ENCODE results near the gene PGAP3.
A peak's percentile ranks its signal among the peaks of the same experiment; 100 is the strongest.
"Not testable (repeated sequence)": the region's sequence is repeated elsewhere in the genome, so short reads cannot be mapped to it uniquely, and the experiment has no call there.

The PGAP3 gene, protein sequence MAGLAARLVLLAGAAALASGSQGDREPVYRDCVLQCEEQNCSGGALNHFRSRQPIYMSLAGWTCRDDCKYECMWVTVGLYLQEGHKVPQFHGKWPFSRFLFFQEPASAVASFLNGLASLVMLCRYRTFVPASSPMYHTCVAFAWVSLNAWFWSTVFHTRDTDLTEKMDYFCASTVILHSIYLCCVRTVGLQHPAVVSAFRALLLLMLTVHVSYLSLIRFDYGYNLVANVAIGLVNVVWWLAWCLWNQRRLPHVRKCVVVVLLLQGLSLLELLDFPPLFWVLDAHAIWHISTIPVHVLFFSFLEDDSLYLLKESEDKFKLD

GRCh38 chr17:39687546-39688474 lies at the start of gene PGAP3:
Gene PGAP3 (minus strand): TSS chr17:39688057. CDS start chr17:39688014, 43 bp downstream.
- DNase-seq: peak; percentile 96

DNA sequence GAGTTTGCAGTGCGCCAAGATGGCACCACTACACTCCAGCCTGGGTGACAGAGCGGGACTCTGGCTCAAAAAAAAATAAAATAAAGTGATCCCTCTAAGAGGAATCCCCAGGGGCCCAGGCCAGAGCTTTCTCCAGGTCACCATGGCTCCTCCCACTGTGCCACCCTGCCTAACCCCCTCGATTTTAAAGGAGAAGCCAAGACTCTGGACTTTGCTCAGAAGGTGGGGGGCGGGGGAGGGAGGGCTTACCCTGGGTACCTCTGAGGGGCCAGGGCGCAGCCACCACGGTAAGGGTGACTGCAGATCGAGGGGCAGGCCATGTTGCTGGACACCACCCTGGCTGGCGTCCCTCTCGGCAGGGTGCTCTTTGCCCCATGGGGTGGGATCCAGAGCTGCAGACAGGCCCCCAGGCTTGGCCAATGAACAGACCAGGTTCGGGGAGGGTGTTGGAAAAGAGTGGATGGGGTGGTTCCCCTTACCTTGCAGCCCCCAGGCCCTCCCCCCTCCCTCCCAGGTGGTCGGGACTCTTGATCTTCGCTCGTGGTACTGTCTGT lies 49.4 kb upstream of the PGAP3 start:
- no peak for DNase-seq

DNA sequence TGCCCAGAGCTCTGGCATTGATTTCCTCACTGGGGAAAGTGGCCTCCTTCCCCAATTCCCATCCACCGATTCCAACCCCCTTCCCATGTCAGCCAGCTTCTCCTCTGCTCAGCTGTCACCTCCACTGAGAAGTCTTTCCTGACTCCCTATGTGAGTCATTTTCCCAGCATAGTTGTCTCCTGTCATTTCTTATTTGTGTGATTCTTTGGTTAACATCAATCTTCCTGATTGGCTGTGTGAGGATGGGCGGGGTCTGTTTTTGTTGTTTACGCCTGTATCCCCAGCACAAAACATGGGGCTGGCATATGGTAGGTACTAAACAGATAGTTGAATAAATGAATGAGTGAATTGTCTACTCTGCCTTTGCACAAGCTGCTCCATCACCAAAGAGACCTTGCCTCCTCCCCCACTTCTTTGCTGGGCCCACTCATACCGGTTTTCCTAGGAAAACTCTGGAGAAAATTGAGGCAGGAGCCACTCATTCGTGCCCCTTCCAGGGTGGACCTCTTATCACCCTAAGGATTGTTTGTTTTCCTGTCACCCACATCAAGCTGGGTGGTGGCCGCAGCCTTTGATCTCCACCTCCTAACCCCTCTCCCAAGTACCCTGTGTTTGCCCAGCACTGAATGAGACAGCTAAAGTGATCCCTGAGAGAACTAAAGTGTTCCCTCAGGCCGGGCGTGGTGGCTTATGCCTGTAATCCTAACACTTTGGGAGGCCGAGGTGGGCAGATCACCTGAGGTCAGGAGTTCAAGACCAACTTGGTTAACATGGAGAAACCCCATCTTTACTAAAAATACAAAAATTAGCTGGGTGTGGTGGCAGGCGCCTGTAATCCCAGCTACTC lies 48.7 kb upstream of the PGAP3 start:
- DNase-seq: no peak

DNA sequence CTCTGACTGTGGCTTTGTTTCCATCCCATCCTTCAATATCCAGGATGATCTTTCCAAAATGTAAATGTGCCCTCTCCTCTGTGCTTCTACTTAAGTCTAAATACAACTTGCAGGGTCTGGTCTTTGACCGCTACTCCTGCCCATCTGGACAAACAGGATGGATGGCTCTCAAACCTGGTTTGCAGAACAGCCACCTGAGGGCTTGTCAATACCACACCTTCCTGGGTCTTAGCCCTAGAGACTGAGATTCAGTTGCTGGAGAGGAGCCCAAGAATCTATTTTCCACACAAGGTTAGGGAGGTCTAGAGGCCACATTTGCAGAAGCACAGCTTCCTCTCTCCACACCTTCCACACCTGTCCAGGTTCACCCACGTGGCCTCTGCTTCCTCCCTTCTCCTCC lies 48.0 kb upstream of the PGAP3 start:
- no peak for DNase-seq

DNA sequence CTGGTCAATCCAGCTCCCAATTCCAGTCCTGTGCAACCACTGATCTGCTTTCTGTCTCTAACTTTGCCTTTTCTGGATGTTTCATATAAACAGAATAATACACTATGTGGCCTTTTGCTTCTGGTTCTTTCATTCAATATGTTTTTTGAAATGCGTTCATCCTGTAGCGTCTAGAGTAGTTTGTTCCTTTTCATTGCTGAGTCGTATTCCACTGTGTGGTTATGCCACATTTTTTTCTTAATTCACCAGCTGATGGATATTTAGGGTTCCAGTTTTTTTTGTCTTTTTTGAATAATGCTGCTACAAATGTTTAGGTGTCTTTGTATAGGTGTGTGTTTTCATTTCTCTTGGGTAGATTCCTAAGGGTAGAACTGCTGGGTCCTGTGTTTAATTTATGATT lies 44.7 kb upstream of the PGAP3 start:
- DNase-seq: no peak

GRCh38 chr17:39730095-39730921 lies 42.5 kb upstream of the PGAP3 start, which contains the start of gene MIEN1:
Gene MIEN1 (minus strand): TSS chr17:39730532. CDS start chr17:39730495, 37 bp downstream.
- peak; percentile 96 for DNase-seq

- DNase-seq: peak; percentile 21
These were observed 41.5 kb upstream of the PGAP3 start for GRCh38 chr17:39729280-39729851.

DNA sequence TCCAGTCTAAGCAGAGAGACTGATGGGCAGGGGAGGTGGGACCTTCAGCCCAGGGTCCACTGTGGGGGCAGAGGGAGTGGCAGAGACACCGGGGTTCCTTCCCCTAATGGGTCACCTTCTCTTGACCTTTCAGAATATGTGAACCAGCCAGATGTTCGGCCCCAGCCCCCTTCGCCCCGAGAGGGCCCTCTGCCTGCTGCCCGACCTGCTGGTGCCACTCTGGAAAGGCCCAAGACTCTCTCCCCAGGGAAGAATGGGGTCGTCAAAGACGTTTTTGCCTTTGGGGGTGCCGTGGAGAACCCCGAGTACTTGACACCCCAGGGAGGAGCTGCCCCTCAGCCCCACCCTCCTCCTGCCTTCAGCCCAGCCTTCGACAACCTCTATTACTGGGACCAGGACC lies 39.7 kb upstream of the PGAP3 start:
- no peak for DNase-seq

DNA sequence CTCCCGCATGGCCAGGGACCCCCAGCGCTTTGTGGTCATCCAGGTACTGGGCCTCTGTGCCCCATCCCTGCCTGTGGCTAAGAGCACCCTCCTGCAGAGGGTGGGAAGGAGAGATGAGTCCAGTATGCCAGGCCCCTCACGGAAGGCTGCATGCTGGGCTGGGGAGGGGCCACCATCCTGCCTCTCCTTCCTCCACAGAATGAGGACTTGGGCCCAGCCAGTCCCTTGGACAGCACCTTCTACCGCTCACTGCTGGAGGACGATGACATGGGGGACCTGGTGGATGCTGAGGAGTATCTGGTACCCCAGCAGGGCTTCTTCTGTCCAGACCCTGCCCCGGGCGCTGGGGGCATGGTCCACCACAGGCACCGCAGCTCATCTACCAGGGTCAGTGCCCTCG lies 38.8 kb upstream of the PGAP3 start:
- DNase-seq: no peak

DNA sequence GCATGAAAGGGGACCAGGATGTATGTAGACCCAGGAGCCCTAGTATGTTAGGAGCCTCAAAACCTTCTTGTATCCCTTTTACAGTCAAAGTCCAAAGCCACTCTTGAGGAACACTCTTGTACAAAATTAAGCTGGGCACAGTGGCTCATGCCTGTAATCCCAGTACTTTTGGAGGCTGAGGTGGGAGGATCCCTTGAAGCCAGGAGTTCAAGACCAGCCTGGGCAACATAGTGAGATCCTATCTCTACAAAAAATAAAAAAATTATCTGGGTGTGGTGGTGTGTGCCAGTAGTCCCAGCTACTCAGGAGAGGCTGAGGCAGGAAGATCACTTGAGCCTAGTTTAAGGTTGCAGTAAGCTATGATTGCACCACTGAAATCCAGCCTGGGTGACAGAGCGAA lies 38.1 kb upstream of the PGAP3 start:
- not testable (repeated sequence) for DNase-seq

DNA sequence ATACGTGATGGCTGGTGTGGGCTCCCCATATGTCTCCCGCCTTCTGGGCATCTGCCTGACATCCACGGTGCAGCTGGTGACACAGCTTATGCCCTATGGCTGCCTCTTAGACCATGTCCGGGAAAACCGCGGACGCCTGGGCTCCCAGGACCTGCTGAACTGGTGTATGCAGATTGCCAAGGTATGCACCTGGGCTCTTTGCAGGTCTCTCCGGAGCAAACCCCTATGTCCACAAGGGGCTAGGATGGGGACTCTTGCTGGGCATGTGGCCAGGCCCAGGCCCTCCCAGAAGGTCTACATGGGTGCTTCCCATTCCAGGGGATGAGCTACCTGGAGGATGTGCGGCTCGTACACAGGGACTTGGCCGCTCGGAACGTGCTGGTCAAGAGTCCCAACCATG lies 36.9 kb upstream of the PGAP3 start:
- no peak for DNase-seq

- no peak for DNase-seq
These were observed 35.4 kb upstream of the PGAP3 start for GRCh38 chr17:39722965-39723848.

DNA sequence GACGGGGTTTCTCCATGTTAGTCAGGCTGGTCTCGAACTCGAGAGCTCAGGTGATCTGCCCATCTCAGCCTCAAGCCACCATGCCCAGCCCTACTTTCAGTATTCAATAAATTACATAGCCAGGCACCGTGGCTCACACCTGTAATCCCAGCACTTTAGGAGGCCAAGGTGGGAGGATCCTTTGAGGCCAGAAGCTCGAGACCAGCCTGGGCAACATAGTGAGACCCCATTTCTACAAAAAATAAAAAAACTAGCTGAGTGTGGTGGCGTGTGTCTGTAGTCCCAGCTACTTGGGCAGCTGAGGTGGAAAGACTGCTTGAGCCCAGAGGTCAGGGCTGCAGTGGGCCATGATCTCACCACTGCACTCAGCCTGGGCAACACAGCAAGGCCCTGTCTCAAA lies 34.2 kb upstream of the PGAP3 start:
- DNase-seq: no peak

GRCh38 chr17:39719563-39720355 lies 31.9 kb upstream of the PGAP3 start:
- DNase-seq: no peak

DNA sequence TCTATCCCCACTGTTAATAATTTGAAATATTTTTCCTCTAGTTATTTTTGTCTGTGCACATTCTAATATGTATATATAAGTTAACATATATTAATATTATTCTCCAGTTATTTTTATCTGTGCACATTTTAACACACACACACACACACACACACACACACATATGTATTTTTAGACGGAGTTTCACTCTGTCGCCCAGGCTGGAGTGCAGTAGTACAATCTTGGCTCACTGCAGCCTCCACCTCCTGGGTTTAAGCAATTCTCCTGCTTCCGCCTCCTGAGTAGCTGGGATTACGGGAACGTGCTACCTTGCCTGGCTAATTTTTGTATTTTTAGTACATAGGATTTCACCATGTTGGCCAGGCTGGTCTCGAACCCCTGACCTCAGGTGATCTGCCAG lies 29.8 kb upstream of the PGAP3 start:
- DNase-seq: no peak

DNA sequence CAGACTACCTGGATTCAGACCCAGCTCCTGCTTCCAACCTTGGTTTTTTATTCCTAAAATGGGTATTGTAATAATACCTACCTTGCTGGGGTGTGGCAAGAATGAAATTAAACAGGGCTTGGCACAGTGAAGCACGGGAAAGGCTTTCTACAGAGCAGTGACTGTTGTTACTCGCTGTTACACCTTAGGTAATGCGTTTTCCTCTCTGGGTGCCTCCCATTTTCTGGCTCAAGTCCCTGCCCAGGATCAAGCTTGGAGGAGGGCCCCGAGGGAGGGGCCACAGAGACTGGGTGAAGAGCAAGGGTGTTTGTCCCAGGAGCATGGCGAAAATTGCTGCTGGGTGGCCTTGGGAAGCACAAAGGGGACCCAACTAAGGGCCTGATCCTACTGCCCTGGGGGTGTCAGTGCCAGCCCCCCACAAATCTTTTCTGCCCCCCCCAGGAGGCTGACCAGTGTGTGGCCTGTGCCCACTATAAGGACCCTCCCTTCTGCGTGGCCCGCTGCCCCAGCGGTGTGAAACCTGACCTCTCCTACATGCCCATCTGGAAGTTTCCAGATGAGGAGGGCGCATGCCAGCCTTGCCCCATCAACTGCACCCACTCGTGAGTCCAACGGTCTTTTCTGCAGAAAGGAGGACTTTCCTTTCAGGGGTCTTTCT lies 29.2 kb upstream of the PGAP3 start:
- no peak for DNase-seq

DNA sequence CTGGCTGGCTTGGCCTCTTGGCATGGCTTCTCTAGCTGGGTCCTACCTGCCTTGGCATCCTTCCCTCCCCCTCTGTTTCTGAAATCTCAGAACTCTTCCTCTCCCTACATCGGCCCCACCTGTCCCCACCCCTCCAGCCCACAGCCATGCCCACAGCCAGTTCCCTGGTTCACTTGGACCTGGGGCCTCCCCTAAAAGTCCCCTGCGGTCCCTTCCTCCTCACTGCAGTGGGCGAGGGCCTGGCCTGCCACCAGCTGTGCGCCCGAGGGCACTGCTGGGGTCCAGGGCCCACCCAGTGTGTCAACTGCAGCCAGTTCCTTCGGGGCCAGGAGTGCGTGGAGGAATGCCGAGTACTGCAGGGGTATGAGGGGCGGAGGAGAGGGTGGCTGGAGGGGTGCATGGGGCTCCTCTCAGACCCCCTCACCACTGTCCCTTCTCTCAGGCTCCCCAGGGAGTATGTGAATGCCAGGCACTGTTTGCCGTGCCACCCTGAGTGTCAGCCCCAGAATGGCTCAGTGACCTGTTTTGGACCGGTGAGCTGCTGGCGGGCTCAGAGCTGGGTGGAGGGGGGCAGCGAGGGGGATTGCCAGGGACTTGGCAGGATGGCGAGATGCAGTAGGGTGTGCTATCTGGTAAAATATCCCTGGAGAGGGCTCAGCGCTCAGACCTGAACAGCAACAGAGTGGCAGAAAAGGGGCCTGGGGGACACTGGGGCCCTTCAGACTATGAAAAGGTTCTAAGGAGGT lies 28.4 kb upstream of the PGAP3 start:
- DNase-seq: no peak

All from eye (tissue), 1 donor.